ENCODE results near the gene NAB2.
A peak's percentile ranks its signal among the peaks of the same experiment; 100 is the strongest.

The NAB2 gene

DNA sequence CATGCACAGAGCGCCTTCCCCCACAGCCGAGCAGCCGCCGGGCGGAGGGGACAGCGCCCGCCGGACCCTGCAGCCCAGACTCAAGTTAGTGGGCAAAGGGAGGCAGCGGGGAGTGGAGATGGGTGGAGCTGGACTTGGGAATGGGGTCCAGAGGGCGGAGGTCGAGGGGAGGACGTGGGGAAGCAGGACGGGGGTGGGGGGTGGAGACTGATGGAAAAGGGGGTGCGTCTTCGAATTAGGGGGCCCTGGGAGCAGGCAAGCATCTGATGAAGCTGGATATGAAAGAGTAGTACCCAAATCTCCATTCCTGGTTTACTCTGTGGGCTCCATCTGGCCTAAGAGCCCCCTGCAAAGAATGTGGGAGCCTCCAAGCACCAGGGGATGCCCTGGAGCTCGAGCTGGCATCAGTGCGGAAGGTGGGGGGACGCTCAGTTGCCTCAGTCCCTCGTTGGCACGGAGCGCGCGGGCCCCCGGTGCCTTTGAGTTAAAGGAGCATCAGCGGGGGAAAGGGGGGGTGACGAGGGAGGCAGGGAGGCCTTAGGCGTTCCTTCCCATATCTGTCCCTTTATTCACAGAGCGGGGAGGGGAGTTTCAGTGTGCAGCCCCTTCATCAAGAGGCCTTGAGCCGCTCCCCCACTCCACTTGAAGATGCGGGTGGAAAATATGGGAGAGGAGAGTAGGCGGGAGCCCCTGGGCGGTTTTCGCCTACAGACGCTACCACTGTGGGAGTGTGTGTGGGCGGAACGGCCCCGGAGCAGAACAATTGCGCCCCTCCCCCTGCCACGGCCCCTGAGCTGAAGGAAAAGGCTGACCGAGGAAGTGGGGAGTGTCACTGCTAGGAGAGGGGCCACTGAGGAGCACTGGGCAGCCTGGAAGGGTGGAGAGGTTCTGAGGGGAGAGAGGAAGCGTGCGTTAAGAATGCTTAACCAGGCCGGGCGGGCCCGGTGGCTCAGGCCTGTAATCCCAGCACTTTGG lies 644 bp downstream of the NAB2 start:
- peaks cover 19% of the 10 kb centered on the region for H3K4me1 ChIP-seq (ENCODE audit: control insufficient read depth, insufficient read depth, low read length)
- peak overlapping the region; percentile 89 for H3K4me3 ChIP-seq (ENCODE audit: low read depth, low read length)
- H3K9ac ChIP-seq (ENCODE audit: low read depth, low read length), result no peak overlapping the region; the same call in 1 of the 2 replicates
- no peaks in the 10 kb centered on the region for H3K9me3 ChIP-seq (ENCODE audit: control insufficient read depth, insufficient read depth, low read length)
- no peaks in the 10 kb centered on the region for H3K27me3 ChIP-seq (ENCODE audit: control insufficient read depth, insufficient read depth, low read length)
- peaks cover 18% of the 10 kb centered on the region for H3K36me3 ChIP-seq (ENCODE audit: control insufficient read depth, insufficient read depth, low read length)
- peak overlapping the region; percentile 81 for H3K27ac ChIP-seq (ENCODE audit: low read depth, low read length)

DNA sequence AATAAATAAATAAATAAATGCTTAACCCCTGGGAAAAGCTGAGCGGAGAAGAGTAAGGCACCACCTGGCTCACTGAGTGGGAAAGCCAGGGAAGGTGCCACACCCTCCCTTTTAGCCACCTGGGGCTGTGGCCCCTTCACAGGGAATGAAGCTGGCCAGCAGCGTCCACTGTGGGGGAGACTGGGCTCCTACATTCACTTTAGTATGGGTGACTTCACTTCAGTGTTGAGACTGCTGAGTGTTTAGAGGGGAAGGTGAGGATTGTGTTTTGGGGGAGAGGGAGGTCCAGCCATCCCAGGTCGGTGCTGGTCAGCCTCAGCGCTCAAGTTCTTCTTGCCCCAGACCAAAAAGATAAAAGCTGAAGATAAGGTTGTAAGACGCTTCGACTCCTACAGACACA lies 1.6 kb downstream of the NAB2 start:
- H3K36me3 ChIP-seq (ENCODE audit: control insufficient read depth, insufficient read depth, low read length), result peaks cover 28% of the 10 kb centered on the region
- no peak overlapping the region for H3K27ac ChIP-seq (ENCODE audit: low read depth, low read length)
- no peak overlapping the region for H3K9ac ChIP-seq (ENCODE audit: low read depth, low read length)
- H3K9me3 ChIP-seq (ENCODE audit: control insufficient read depth, insufficient read depth, low read length), result no peaks in the 10 kb centered on the region
- H3K27me3 ChIP-seq (ENCODE audit: control insufficient read depth, insufficient read depth, low read length), result no peaks in the 10 kb centered on the region
- peaks cover 22% of the 10 kb centered on the region for H3K4me1 ChIP-seq (ENCODE audit: control insufficient read depth, insufficient read depth, low read length)
- H3K4me3 ChIP-seq (ENCODE audit: low read depth, low read length), result no peak overlapping the region

DNA sequence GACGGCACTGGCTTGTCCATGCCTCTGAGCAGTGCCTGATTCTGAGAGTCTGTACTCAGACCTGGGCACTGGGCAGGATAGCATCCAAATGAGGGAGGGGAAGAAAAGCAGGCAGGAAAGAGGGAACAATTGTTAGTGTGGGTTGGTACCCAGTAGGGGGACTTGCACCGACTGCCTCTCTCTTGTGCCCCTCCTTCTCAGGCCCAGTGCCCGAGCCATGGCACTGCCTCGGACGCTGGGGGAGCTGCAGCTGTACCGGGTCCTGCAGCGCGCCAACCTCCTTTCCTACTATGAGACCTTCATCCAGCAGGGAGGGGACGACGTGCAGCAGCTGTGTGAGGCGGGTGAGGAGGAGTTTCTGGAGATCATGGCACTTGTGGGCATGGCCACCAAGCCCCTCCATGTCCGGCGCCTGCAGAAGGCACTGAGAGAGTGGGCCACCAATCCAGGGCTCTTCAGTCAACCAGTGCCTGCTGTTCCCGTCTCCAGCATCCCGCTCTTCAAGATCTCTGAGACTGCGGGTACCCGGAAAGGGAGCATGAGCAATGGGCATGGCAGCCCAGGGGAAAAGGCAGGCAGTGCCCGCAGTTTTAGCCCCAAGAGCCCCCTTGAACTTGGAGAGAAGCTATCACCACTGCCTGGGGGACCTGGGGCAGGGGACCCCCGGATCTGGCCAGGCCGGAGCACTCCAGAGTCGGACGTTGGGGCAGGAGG lies 2.2 kb downstream of the NAB2 start:
- H3K27ac ChIP-seq (ENCODE audit: low read depth, low read length), result no peak overlapping the region
- no peaks in the 10 kb centered on the region for H3K9me3 ChIP-seq (ENCODE audit: control insufficient read depth, insufficient read depth, low read length)
- H3K4me3 ChIP-seq (ENCODE audit: low read depth, low read length), result no peak overlapping the region
- H3K27me3 ChIP-seq (ENCODE audit: control insufficient read depth, insufficient read depth, low read length), result no peaks in the 10 kb centered on the region
- H3K9ac ChIP-seq (ENCODE audit: low read depth, low read length), result no peak overlapping the region
- peaks cover 34% of the 10 kb centered on the region for H3K36me3 ChIP-seq (ENCODE audit: control insufficient read depth, insufficient read depth, low read length)
- peaks cover 16% of the 10 kb centered on the region for H3K4me1 ChIP-seq (ENCODE audit: control insufficient read depth, insufficient read depth, low read length)

DNA sequence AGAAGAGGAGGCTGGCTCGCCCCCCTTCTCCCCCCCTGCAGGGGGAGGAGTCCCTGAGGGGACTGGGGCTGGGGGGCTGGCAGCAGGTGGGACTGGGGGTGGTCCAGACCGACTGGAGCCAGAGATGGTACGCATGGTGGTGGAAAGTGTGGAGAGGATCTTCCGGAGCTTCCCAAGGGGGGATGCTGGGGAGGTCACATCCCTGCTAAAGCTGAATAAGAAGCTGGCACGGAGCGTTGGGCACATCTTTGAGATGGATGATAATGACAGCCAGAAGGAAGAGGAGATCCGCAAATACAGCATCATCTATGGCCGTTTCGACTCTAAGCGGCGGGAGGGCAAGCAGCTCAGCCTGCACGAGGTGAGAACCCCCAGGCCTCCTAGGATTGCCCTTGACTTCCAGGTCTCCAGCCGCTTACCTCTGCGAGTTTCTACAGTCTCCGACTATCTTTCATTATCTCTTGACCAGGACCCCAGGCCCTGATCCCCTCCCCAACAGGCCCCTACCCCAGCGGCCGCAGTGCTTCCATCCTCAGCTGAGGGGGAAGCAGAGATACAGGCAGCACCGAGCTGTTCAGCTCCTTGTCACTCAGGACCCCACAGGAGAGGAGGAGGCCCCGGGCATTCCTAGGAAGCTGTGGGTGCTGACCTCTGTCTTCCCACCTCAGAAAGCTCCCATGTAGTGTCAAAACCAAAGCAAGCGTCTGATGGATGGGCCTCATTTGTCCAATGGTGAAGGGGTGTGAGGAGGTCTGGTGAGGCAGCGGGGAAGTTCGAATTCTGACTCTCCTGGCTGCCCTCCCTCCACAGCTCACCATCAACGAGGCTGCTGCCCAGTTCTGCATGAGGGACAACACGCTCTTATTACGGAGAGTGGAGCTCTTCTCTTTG lies 3.0 kb downstream of the NAB2 start:
- Histone ChIP-seq H3K9ac (ENCODE audit: low read depth, low read length) (no peak overlapping the region), H3K4me3 (ENCODE audit: low read depth, low read length) (no peak overlapping the region), H3K27ac (ENCODE audit: low read depth, low read length) (no peak overlapping the region)

DNA sequence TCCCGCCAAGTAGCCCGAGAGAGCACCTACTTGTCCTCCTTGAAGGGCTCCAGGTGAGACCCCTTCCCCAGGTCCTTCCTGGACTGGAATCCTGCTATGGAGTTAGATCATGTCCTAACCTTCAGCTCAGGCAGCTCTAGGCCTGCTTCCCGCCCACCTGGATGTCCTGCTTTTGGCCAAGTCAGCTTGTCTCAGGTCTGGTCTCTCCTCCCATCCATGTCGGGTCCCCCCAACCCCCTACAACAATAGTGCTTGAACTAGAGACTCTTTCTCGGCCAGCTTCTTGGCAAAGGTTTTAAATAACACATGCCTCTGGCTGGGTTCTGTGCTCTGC lies 3.6 kb downstream of the NAB2 start:
- Histone ChIP-seq H3K4me3 (ENCODE audit: low read depth, low read length) (no peak overlapping the region), H3K27me3 (ENCODE audit: control insufficient read depth, insufficient read depth, low read length) (no peaks in the 10 kb centered on the region), H3K27ac (ENCODE audit: low read depth, low read length) (peak overlapping the region; percentile 32), H3K9ac (ENCODE audit: low read depth, low read length) (no peak overlapping the region), H3K9me3 (ENCODE audit: control insufficient read depth, insufficient read depth, low read length) (no peaks in the 10 kb centered on the region), H3K4me1 (ENCODE audit: control insufficient read depth, insufficient read depth, low read length) (peaks cover 12% of the 10 kb centered on the region), H3K36me3 (ENCODE audit: control insufficient read depth, insufficient read depth, low read length) (peaks cover 40% of the 10 kb centered on the region)

More for the DNA sequence above, 3.0 kb downstream of the NAB2 start:
- H3K4me1 ChIP-seq (ENCODE audit: control insufficient read depth, insufficient read depth, low read length), result peaks cover 12% of the 10 kb centered on the region
- H3K27me3 ChIP-seq (ENCODE audit: control insufficient read depth, insufficient read depth, low read length), result no peaks in the 10 kb centered on the region
- H3K9me3 ChIP-seq (ENCODE audit: control insufficient read depth, insufficient read depth, low read length), result no peaks in the 10 kb centered on the region
- H3K36me3 ChIP-seq (ENCODE audit: control insufficient read depth, insufficient read depth, low read length), result peaks cover 40% of the 10 kb centered on the region

DNA sequence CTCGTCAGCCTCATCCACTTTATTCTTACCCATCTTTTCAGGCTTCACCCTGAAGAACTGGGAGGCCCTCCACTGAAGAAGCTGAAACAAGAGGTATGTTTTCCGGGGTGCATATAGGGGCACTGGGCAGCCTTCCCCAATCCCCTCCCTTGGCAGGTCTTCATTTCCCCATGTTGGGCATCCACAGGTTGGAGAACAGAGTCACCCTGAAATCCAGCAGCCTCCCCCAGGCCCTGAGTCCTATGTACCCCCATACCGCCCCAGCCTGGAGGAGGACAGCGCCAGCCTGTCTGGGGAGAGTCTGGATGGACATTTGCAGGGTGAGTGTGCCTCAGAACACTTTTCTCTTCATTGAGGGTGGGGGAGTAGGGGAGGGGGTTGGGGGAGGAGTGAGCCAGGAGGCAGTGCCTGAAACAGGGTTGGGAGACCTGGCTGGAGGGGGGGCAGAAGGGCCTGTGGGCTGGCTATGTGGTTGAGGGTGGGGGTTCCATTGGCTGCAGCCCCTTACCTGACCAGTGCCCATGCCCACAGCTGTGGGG lies 4.0 kb downstream of the NAB2 start:
- H3K4me1 ChIP-seq (ENCODE audit: control insufficient read depth, insufficient read depth, low read length), result peaks cover 12% of the 10 kb centered on the region
- H3K27me3 ChIP-seq (ENCODE audit: control insufficient read depth, insufficient read depth, low read length), result no peaks in the 10 kb centered on the region
- H3K9ac ChIP-seq (ENCODE audit: low read depth, low read length), result no peak overlapping the region
- H3K4me3 ChIP-seq (ENCODE audit: low read depth, low read length), result no peak overlapping the region
- peak overlapping the region; percentile 73 for H3K27ac ChIP-seq (ENCODE audit: low read depth, low read length)
- H3K36me3 ChIP-seq (ENCODE audit: control insufficient read depth, insufficient read depth, low read length), result peaks cover 40% of the 10 kb centered on the region
- no peaks in the 10 kb centered on the region for H3K9me3 ChIP-seq (ENCODE audit: control insufficient read depth, insufficient read depth, low read length)

DNA sequence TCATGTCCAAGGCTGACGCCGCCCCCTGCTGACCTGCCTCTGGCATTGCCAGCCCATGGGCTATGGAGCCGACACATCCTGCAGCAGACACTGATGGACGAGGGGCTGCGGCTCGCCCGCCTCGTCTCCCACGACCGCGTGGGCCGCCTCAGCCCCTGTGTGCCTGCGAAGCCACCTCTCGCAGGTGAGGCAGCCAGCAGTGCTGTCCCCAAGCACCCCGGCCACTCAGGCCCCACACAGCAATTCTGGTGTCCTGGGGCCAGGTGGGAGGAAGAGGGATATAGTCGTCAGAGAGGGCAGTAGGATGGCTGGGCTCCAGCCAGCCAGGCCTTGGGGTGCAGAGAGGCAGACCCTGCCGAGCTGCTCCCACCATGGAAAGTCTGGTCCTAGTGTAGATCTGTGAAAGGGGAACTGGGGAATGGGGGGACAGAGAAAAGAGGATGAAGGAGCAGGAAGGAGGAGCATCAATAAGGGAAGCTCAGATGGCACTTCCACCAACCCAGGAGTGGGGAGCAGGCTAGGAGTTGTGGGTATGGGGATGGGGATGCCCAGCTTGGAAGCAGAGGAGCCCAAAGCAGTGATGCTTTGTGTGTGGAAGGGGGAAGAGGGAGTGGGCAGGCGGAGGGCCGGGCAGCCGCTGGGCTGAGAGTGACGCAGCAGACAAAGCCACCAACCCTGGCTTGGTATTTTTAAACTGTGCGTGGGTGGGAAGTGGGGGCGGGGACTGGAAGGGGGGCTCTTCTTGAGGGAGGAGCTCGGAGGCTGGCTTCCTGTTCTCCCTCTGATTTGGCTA lies 4.7 kb downstream of the NAB2 start:
- Histone ChIP-seq H3K36me3 (ENCODE audit: control insufficient read depth, insufficient read depth, low read length) (peaks cover 40% of the 10 kb centered on the region), H3K9me3 (ENCODE audit: control insufficient read depth, insufficient read depth, low read length) (no peaks in the 10 kb centered on the region), H3K4me3 (ENCODE audit: low read depth, low read length) (no peak overlapping the region), H3K27me3 (ENCODE audit: control insufficient read depth, insufficient read depth, low read length) (no peaks in the 10 kb centered on the region), H3K9ac (ENCODE audit: low read depth, low read length) (no peak overlapping the region), H3K27ac (ENCODE audit: low read depth, low read length) (peak overlapping the region; percentile 73), H3K4me1 (ENCODE audit: control insufficient read depth, insufficient read depth, low read length) (peaks cover 12% of the 10 kb centered on the region)

DNA sequence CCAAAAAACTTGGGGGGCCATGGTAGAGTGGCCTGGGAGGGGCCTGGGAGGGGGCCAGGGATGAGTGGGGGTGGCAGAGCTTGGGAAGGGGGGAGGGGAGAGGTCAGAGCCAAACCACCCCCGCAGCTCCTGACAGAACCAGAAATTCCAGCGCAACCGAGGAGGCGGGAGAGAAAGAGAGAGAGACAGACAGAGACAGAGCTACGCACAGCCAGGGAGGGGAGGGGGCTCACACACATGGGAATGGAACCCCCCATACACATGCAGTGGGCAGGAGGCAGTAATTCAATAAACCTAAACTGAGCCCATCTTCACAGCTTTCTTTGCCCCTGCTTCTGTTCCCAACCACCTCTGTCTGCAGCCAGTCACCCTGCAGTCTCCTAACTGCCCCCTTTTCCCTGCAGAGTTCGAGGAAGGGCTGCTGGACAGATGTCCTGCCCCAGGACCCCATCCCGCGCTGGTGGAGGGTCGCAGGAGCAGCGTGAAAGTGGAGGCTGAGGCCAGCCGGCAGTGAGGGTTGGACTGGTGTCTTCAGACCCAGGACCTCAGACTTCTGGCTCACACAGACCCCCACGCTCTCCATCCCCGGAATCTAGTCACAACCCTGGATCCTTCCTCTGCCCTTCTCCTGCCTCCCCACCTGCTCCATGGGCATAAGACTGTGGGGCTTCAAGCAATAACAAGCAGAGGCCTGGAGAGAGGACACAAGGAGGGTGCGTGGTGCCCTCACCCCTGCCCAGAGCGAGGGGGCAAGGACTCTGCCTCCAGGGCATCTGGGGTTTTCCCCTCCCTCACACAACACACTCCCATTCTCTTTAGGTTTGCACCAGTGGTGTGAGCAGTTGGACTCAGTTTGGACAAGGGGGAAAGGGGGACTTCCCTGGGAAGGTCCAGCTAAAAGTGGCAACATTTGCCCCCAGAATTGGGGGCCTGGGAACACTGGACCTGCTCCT lies 5.6 kb downstream of the NAB2 start:
- Histone ChIP-seq H3K9ac (ENCODE audit: low read depth, low read length) (no peak overlapping the region), H3K9me3 (ENCODE audit: control insufficient read depth, insufficient read depth, low read length) (no peaks in the 10 kb centered on the region), H3K4me3 (ENCODE audit: low read depth, low read length) (peak overlapping the region; percentile 15; the same call in 1 of the 2 replicates), H3K27me3 (ENCODE audit: control insufficient read depth, insufficient read depth, low read length) (no peaks in the 10 kb centered on the region), H3K27ac (ENCODE audit: low read depth, low read length) (peak overlapping the region; percentile 73), H3K4me1 (ENCODE audit: control insufficient read depth, insufficient read depth, low read length) (peaks cover 12% of the 10 kb centered on the region), H3K36me3 (ENCODE audit: control insufficient read depth, insufficient read depth, low read length) (peaks cover 40% of the 10 kb centered on the region)

DNA sequence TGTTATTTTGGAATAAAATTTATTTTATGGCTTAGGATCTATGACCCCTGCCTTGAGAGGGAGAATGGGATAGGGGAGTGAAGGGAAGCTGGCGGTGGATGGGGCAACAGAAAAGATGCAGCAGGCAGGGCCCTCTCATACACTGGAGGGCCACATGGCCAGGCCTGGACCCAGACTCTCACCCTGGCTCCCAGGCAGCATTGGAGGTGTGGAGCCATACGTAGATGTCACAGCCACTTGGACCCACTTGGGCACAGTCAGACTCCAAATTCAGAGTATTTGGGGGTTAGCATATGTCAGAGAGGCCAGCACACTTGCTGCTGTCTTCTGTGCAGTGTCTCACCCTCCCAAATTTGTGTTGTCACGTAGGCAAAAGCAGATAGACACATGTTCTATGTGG lies 6.5 kb downstream of the NAB2 start:
- Histone ChIP-seq H3K9me3 (ENCODE audit: control insufficient read depth, insufficient read depth, low read length) (no peaks in the 10 kb centered on the region), H3K9ac (ENCODE audit: low read depth, low read length) (no peak overlapping the region), H3K36me3 (ENCODE audit: control insufficient read depth, insufficient read depth, low read length) (peaks cover 40% of the 10 kb centered on the region), H3K27ac (ENCODE audit: low read depth, low read length) (no peak overlapping the region), H3K4me1 (ENCODE audit: control insufficient read depth, insufficient read depth, low read length) (peaks cover 12% of the 10 kb centered on the region), H3K4me3 (ENCODE audit: low read depth, low read length) (no peak overlapping the region), H3K27me3 (ENCODE audit: control insufficient read depth, insufficient read depth, low read length) (no peaks in the 10 kb centered on the region)
